PFSK-1 (cell line): Measurements from ENCODE around the gene HACD1.

ENCODE experiments used
- FOXP2 ChIP-seq: optimal IDR thresholded peaks from 2 replicates; pipeline ENCODE3; 2011; ENCODE audit warnings: borderline replicate concordance, control low read depth, inconsistent platforms; ENCODE audit not compliant: insufficient read depth; ENCODE audit errors: extremely low read length, extremely low read depth
- POLR2AphosphoS5 ChIP-seq: IDR thresholded peaks from 2 replicates; pipeline ENCODE4 v1.6.1; 2012; ENCODE audit warnings: low read depth, mild to moderate bottlenecking, control low read depth, low read length, moderate library complexity
- REST ChIP-seq, 2 experiments: IDR thresholded peaks; 2 replicates each; pipeline versions ENCODE4 v1.6.1 to v1.8.0; 2011 to 2012; ENCODE audit warnings: low read depth in 2 of 2, low read length in 2 of 2, control low read depth in 1 of 2, inconsistent platforms in 1 of 2, mild to moderate bottlenecking in 1 of 2, moderate library complexity in 1 of 2; ENCODE audit not compliant: insufficient read depth in 1 of 2
- SIN3A ChIP-seq: IDR thresholded peaks from 2 replicates; pipeline ENCODE4 v1.6.1; 2012; ENCODE audit warnings: mild to moderate bottlenecking, low read length, moderate library complexity, borderline replicate concordance; ENCODE audit not compliant: insufficient read depth
- TAF1 ChIP-seq: IDR thresholded peaks from 2 replicates; pipeline ENCODE4 v1.6.1; 2012; ENCODE audit warnings: low read length, control low read depth, borderline replicate concordance; ENCODE audit not compliant: insufficient read depth

Gene HACD1

GRCh38 chr10:17590969-17591645, 26.1 kb downstream of the HACD1 start:
- TF ChIP-seq SIN3A (no peak), POLR2AphosphoS5 (no peak), FOXP2 (no peak), TAF1 (no peak), REST (IDR thresholded peaks at IDR 0.05; ENCODE audit: insufficient read depth in 1 of 2, low read depth in 2 of 2, low read length in 2 of 2) (no peak)

DNA sequence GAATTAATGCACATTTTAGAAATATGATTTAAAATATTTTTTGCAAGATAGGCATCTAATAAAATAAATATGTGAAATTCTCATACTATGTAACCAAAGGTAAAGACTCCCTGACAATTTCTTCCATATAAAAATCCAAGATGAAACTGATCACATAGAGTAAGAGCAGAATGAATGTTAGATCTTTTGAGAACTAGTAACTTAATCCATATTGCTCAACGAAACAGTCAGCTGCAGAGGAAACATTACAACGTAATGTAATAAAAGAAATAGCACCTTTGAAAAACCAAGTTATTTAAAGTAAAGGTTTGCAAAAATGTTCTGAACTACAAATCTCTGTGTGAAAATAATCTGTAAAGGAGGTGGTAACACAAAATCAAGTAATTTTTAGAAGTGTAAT, 28.8 kb downstream of the HACD1 start:
- TF ChIP-seq POLR2AphosphoS5 (no peak), TAF1 (no peak), FOXP2 (no peak), REST (IDR thresholded peaks at IDR 0.05; ENCODE audit: insufficient read depth in 1 of 2, low read depth in 2 of 2, low read length in 2 of 2) (no peak), SIN3A (no peak)

- TF ChIP-seq REST (IDR thresholded peaks at IDR 0.05; ENCODE audit: insufficient read depth in 1 of 2, low read depth in 2 of 2, low read length in 2 of 2) (no peak), TAF1 (no peak), POLR2AphosphoS5 (no peak), SIN3A (no peak), FOXP2 (no peak)
These were observed 30.3 kb downstream of the HACD1 start for GRCh38 chr10:17586821-17587234.

DNA sequence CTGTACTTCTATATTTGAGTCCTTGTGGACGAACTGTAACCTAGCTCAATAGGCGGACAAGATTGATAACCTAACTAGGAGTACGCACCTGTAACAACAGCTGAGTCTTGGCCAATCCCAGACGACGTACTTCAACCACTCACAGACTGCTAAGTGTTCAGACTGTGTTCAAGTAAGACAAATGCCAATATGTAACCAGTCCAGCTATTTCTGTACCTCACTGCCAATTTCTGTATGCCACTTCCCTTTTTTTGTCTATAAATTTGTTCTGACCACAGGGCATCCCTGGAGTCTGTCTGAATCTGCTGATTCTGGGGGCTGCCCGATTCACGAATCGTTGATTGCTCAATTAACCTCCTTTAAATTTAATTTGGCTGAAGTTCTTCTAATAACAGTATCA, 32.2 kb downstream of the HACD1 start:
- TF ChIP-seq SIN3A (no peak), TAF1 (no peak), FOXP2 (no peak), REST (IDR thresholded peaks at IDR 0.05; ENCODE audit: insufficient read depth in 1 of 2, low read depth in 2 of 2, low read length in 2 of 2) (no peak), POLR2AphosphoS5 (no peak)
